MCF 10A (cell line): Measurements from ENCODE around the gene ELOA. TPM values are rescaled to one million over a fixed set of nuclear protein-coding genes. Genes with fewer than 3 reads are reported as not detected.

ENCODE experiments used
- BruUV-seq: library from RNA; stranded (reverse); fragments of 400-500 nt; replicated peaks from 2 replicates; lab custom pipeline; 2021; lab: Mats Ljungman, UMichigan
- CTCF ChIA-PET: fragments of 300-600 bp; sonication (Branson Sonifier 250); formaldehyde crosslinking; extraction: SDS; loops from one replicate; lab custom pipeline; 2021; ENCODE audit warnings: antibody characterized with exemption, inconsistent platforms; lab: Yijun Ruan, JAX
- POLR2A ChIA-PET: fragments of 300-600, 350-650 bp; sonication (Branson Sonifier 250); formaldehyde crosslinking; extraction: SDS; loops from one replicate; lab custom pipeline; 2020; ENCODE audit warnings: antibody characterized with exemption, inconsistent platforms; lab: Yijun Ruan, JAX
- DNase-seq: peaks from one replicate; pipeline ENCODE4 v3.0.0-alpha.2; 2018; ENCODE audit not compliant: unreplicated experiment
- H3K27ac Mint-ChIP-seq: one replicate; pipeline ENCODE4 v1.8.0; 2022; ENCODE audit warnings: mild to moderate bottlenecking, low read depth, mixed read lengths; ENCODE audit not compliant: unreplicated experiment
- H3K27me3 Mint-ChIP-seq: one replicate; pipeline ENCODE4 v1.8.0; 2022; ENCODE audit warnings: mixed read lengths; ENCODE audit not compliant: insufficient read depth, unreplicated experiment
- H3K36me3 Mint-ChIP-seq: one replicate; pipeline ENCODE4 v1.8.0; 2022; ENCODE audit warnings: mild to moderate bottlenecking, moderate library complexity, mixed read lengths; ENCODE audit not compliant: insufficient read depth, unreplicated experiment
- H3K4me1 Mint-ChIP-seq: one replicate; pipeline ENCODE4 v1.8.0; 2022; ENCODE audit warnings: mixed read lengths; ENCODE audit not compliant: insufficient read depth, unreplicated experiment
- H3K4me3 Mint-ChIP-seq: one replicate; pipeline ENCODE4 v1.8.0; 2022; ENCODE audit warnings: mild to moderate bottlenecking, moderate library complexity, mixed read lengths; ENCODE audit not compliant: unreplicated experiment
- H3K9me3 Mint-ChIP-seq: one replicate; pipeline ENCODE4 v1.8.0; 2022; ENCODE audit warnings: mixed read lengths; ENCODE audit not compliant: unreplicated experiment
- CTCF ChIP-seq: fragments of 200-600 bp; IDR thresholded peaks from one replicate; pipeline ENCODE4 v1.8.0; 2022; ENCODE audit warnings: antibody characterized with exemption, mild to moderate bottlenecking; ENCODE audit not compliant: unreplicated experiment
- intact Hi-C: fragments of 100-400 bp; cut with micrococcal nuclease; formaldehyde crosslinking; loops from 2 replicates; pipeline ENCODE4 v1.14.1; 2022
- total RNA-seq: library from RNA; stranded (reverse); gene quantifications from 2 replicates; pipeline ENCODE4 v1.2.3, GENCODE V29; 2022

Gene ELOA
- total RNA-seq, 1 experiment from 2014 or later = 68.3 TPM

GRCh38 chr1:23751050-23751814 lies 8.0 kb downstream of the ELOA start:
- peaks cover 16% of the 10 kb centered on the region for H3K4me1 Mint-ChIP-seq

GRCh38 chr1:23751815-23752200 lies 8.5 kb downstream of the ELOA start:
- H3K27ac Mint-ChIP-seq = peak overlapping the region; percentile 24
- peaks cover 82% of the 10 kb centered on the region for H3K36me3 Mint-ChIP-seq
- H3K4me1 Mint-ChIP-seq = peaks cover 14% of the 10 kb centered on the region
- DNase-seq = no peak
- no peak for TF ChIP-seq CTCF
- ChIA-PET POLR2A (interaction anchor here (0.6 kb wide), 2 partner anchors 29 to 57 kb away, joined by 3 read pairs; no protein-coding TSS in a partner anchor), CTCF (interaction anchor here (1.0 to 1.5 kb wide), 5 partner anchors 20 to 165 kb away, joined by 3 to 5 read pairs (median 4); no protein-coding TSS in a partner anchor)
- BruUV-seq = no TSS peak
- no peak overlapping the region for H3K4me3 Mint-ChIP-seq
- no peaks in the 10 kb centered on the region for H3K9me3 Mint-ChIP-seq
- no peaks in the 10 kb centered on the region for H3K27me3 Mint-ChIP-seq
- intact Hi-C loops = no loop called here

More at GRCh38 chr1:23751050-23751814, 8.0 kb downstream of the ELOA start:
- peak; percentile 72 for DNase-seq
- BruUV-seq = TSS peak; percentile 44
- no peaks in the 10 kb centered on the region for H3K9me3 Mint-ChIP-seq
- no peaks in the 10 kb centered on the region for H3K27me3 Mint-ChIP-seq
- POLR2A ChIA-PET = interaction anchor here (0.6 kb wide), 1 partner anchor 57 kb away, joined by 3 read pairs; no protein-coding TSS in a partner anchor
- H3K36me3 Mint-ChIP-seq = peaks cover 82% of the 10 kb centered on the region
- H3K27ac Mint-ChIP-seq = peak overlapping the region; percentile 24
- TF ChIP-seq CTCF = peak; percentile 51
- CTCF ChIA-PET = interaction anchor here (0.5 to 1.5 kb wide), 5 partner anchors 20 to 165 kb away, joined by 3 to 5 read pairs (median 4); no protein-coding TSS in a partner anchor
- intact Hi-C loops = no loop called here
- H3K4me3 Mint-ChIP-seq = no peak overlapping the region

GRCh38 chr1:23752909-23753308 lies 9.6 kb downstream of the ELOA start:
- no peak for TF ChIP-seq CTCF
- H3K9me3 Mint-ChIP-seq = no peaks in the 10 kb centered on the region
- no peak overlapping the region for H3K4me3 Mint-ChIP-seq
- no peaks in the 10 kb centered on the region for H3K27me3 Mint-ChIP-seq
- H3K36me3 Mint-ChIP-seq = peaks cover 89% of the 10 kb centered on the region
- no TSS peak for BruUV-seq
- peaks cover 3% of the 10 kb centered on the region for H3K4me1 Mint-ChIP-seq
- intact Hi-C loops = no loop called here
- DNase-seq = no peak
- no peak overlapping the region for H3K27ac Mint-ChIP-seq
- CTCF ChIA-PET = interaction anchor here (0.7 to 1.5 kb wide), 3 partner anchors 9 to 181 kb away, joined by 4 to 6 read pairs (median 5); partner anchors contain the start of gene ELOA
- POLR2A ChIA-PET = no interaction called here

- no TSS peak for BruUV-seq
- H3K4me1 Mint-ChIP-seq = no peaks in the 10 kb centered on the region
- no peak for TF ChIP-seq CTCF
- H3K4me3 Mint-ChIP-seq = no peak overlapping the region
- CTCF ChIA-PET = interaction anchor here (0.7 to 0.8 kb wide), 2 partner anchors 15 to 131 kb away, joined by 3 read pairs; no protein-coding TSS in a partner anchor
- H3K27me3 Mint-ChIP-seq = no peaks in the 10 kb centered on the region
- no peak overlapping the region for H3K27ac Mint-ChIP-seq
- peaks cover 99% of the 10 kb centered on the region for H3K36me3 Mint-ChIP-seq
- H3K9me3 Mint-ChIP-seq = no peaks in the 10 kb centered on the region
- POLR2A ChIA-PET = interaction anchor here (0.7 to 3.8 kb wide), 2 partner anchors 12 to 22 kb away, joined by 3 to 19 read pairs; partner anchors contain the start of gene ELOA
- DNase-seq = peak; percentile 45
- intact Hi-C loops = no loop called here
Measured at GRCh38 chr1:23756676-23757075, 13.4 kb downstream of the ELOA start.
